Activated B cell treated with CpG ODN at 0.5 μM for 24 hours (primary cell): ENCODE results near the gene P4HB. TPM values are rescaled to one million over a fixed set of nuclear protein-coding genes. Genes with fewer than 3 reads are reported as not detected.

Experiments
- ATAC-seq: fragments of 200-7000 bp; cut with Tn5 transposase; one replicate; pipeline ENCODE4 v1.10.0; 2021; ENCODE audit warnings: low read depth, mild to moderate bottlenecking, moderate library complexity
- CTCF ChIA-PET: fragments of 350-600 bp; sonication (Branson Sonifier 250); formaldehyde crosslinking; loops from one replicate; lab custom pipeline; 2021; ENCODE audit warnings: antibody characterized with exemption; lab: Charles Lee
- POLR2A ChIA-PET: fragments of 350-600 bp; sonication (Branson Sonifier 250); formaldehyde crosslinking; loops from one replicate; lab custom pipeline; 2021; ENCODE audit warnings: antibody characterized with exemption; lab: Charles Lee
- DNase-seq: peaks from one replicate; pipeline ENCODE4 v3.0.0; 2022
- H3K27ac Mint-ChIP-seq: one replicate; pipeline ENCODE4 v1.8.0; 2020; ENCODE audit warnings: mixed read lengths
- H3K27me3 Mint-ChIP-seq: one replicate; pipeline ENCODE4 v1.8.0; 2021; ENCODE audit warnings: mixed read lengths
- H3K36me3 Mint-ChIP-seq: one replicate; pipeline ENCODE4 v1.8.0; 2021; ENCODE audit warnings: low read depth, mixed read lengths
- H3K4me1 Mint-ChIP-seq: one replicate; pipeline ENCODE4 v1.8.0; 2021; ENCODE audit warnings: mixed read lengths
- H3K4me3 Mint-ChIP-seq: one replicate; pipeline ENCODE4 v1.8.0; 2020; ENCODE audit warnings: mild to moderate bottlenecking, mixed read lengths
- H3K9me3 Mint-ChIP-seq: one replicate; pipeline ENCODE4 v1.8.0; 2020; ENCODE audit warnings: mixed read lengths
- CTCF ChIP-seq: fragments of 200-600 bp; IDR thresholded peaks from one replicate; pipeline ENCODE4 v1.8.0; 2022; ENCODE audit warnings: antibody characterized with exemption, mild to moderate bottlenecking
- intact Hi-C: fragments of 100-400 bp; cut with micrococcal nuclease; formaldehyde crosslinking; loops from one replicate; pipeline ENCODE4 v1.15.1; 2024
- total RNA-seq: library from RNA; stranded (reverse); gene quantifications from 2 replicates; pipeline ENCODE4 v1.2.3, GENCODE V29; 2022

The P4HB gene
- 202 and 225 TPM in 2 replicates for total RNA-seq

GRCh38 chr17:81859906-81860755, at the start of gene P4HB:
Gene P4HB, minus strand, starts transcription at chr17:81860535. Its CDS starts 64 bp downstream, at chr17:81860471.
- H3K27ac Mint-ChIP-seq, result peak within 1 kb of the TSS; percentile 94
- TF ChIP-seq CTCF, result no peak
- intact Hi-C loops, result loop anchor here (1.0 to 10.0 kb wide), 12 partner anchors 31 to 345 kb away; partner anchors contain the start of genes ACTG1, ALYREF, ANAPC11 and ARL16
- H3K4me3 Mint-ChIP-seq, result peak within 1 kb of the TSS; percentile 89
- ChIA-PET POLR2A (interaction anchor here (0.6 to 3.9 kb wide), 18 partner anchors 11 to 594 kb away, joined by 3 to 77 read pairs (median 6); partner anchors contain the start of genes ACTG1, ARHGDIA, ARL16 and DCXR), CTCF (no interaction called here)
- peak; percentile 88 for DNase-seq
- no peak for ATAC-seq
- no peaks in the 10 kb centered on the region for H3K27me3 Mint-ChIP-seq
- peaks cover 30% of the 10 kb centered on the region for H3K4me1 Mint-ChIP-seq
- peaks cover 41% of the 10 kb centered on the region for H3K36me3 Mint-ChIP-seq
- H3K9me3 Mint-ChIP-seq, result no peaks in the 10 kb centered on the region

GRCh38 chr17:81909231-81909630, 48.9 kb upstream of the P4HB start:
- DNase-seq (no peak), ATAC-seq (no peak)
- ChIA-PET CTCF (no interaction called here), POLR2A (interaction anchor here (1.9 kb wide), 1 partner anchor 17 kb away, joined by 6 read pairs; the partner anchor contains the start of gene ANAPC11)
- H3K9me3 Mint-ChIP-seq, result no peaks in the 10 kb centered on the region
- peak overlapping the region; percentile 28 for H3K4me3 Mint-ChIP-seq
- H3K4me1 Mint-ChIP-seq, result peaks cover 9% of the 10 kb centered on the region
- no peaks in the 10 kb centered on the region for H3K27me3 Mint-ChIP-seq
- TF ChIP-seq CTCF, result no peak
- H3K36me3 Mint-ChIP-seq, result peaks cover 43% of the 10 kb centered on the region
- H3K27ac Mint-ChIP-seq, result no peak overlapping the region
- intact Hi-C loops, result no loop called here

GRCh38 chr17:81908793-81909192, 48.5 kb upstream of the P4HB start:
- ChIA-PET POLR2A (interaction anchor here (1.9 kb wide), 1 partner anchor 17 kb away, joined by 6 read pairs; the partner anchor contains the start of gene ANAPC11), CTCF (no interaction called here)
- H3K36me3 Mint-ChIP-seq, result peaks cover 41% of the 10 kb centered on the region
- H3K27ac Mint-ChIP-seq, result no peak overlapping the region
- ATAC-seq (no peak), DNase-seq (no peak)
- no peak overlapping the region for H3K4me3 Mint-ChIP-seq
- H3K4me1 Mint-ChIP-seq, result peaks cover 9% of the 10 kb centered on the region
- H3K9me3 Mint-ChIP-seq, result no peaks in the 10 kb centered on the region
- TF ChIP-seq CTCF, result no peak
- intact Hi-C loops, result no loop called here
- H3K27me3 Mint-ChIP-seq, result no peaks in the 10 kb centered on the region

GRCh38 chr17:81907219-81908145, 47.1 kb upstream of the P4HB start:
- no peaks in the 10 kb centered on the region for H3K27me3 Mint-ChIP-seq
- DNase-seq, result no peak
- peaks cover 9% of the 10 kb centered on the region for H3K4me1 Mint-ChIP-seq
- H3K36me3 Mint-ChIP-seq, result peaks cover 28% of the 10 kb centered on the region
- H3K9me3 Mint-ChIP-seq, result no peaks in the 10 kb centered on the region
- no peak for TF ChIP-seq CTCF
- no peak overlapping the region for H3K4me3 Mint-ChIP-seq
- no peak overlapping the region for H3K27ac Mint-ChIP-seq
- ChIA-PET CTCF (no interaction called here), POLR2A (no interaction called here)
- ATAC-seq, result no peak
- intact Hi-C loops, result no loop called here
